SK-N-SH treated with all-trans-retinoic acid at 6 μM for 48 hours (cell line): ENCODE results near the gene RANBP6.

Experiments used
- ATAC-seq: fragments of 200-7000 bp; cut with Tn5 transposase; 3 replicates; pipeline ENCODE4 v1.9.1; 2020; ENCODE audit warnings: mild to moderate bottlenecking, moderate library complexity
- BACH2 ChIP-seq: fragments of 250-450 bp; sonication (Bioruptor Pico); IDR thresholded peaks from 2 replicates; pipeline ENCODE4 v1.9.0; 2021; ENCODE audit warnings: mild to moderate bottlenecking, borderline replicate concordance
- CSDC2 ChIP-seq: fragments of 250-450 bp; sonication (Bioruptor Pico); IDR thresholded peaks from 2 replicates; pipeline ENCODE4 v1.5.0; 2020; ENCODE audit warnings: mild to moderate bottlenecking, moderate library complexity
- ESRRG ChIP-seq: fragments of 250-450 bp; sonication (Bioruptor Pico); IDR thresholded peaks from 2 replicates; pipeline ENCODE4 v1.6.1; 2021; ENCODE audit warnings: mild to moderate bottlenecking
- ISL1 ChIP-seq: fragments of 250-450 bp; sonication (Bioruptor Pico); IDR thresholded peaks from 2 replicates; pipeline ENCODE4 v2.1.2; 2022; ENCODE audit warnings: mild to moderate bottlenecking, moderate library complexity
- OSR1 ChIP-seq: fragments of 250-450 bp; sonication (Bioruptor Pico); IDR thresholded peaks from 2 replicates; pipeline ENCODE4 v1.8.0; 2022; ENCODE audit warnings: moderate library complexity, mild to moderate bottlenecking, inconsistent platforms
- PPARA ChIP-seq: fragments of 250-450 bp; sonication (Bioruptor Pico); IDR thresholded peaks from 2 replicates; pipeline ENCODE4 v1.5.0; 2020; ENCODE audit warnings: mild to moderate bottlenecking, borderline replicate concordance
- RARB ChIP-seq: fragments of 250-450 bp; sonication (Bioruptor Pico); IDR thresholded peaks from 2 replicates; pipeline ENCODE4 v1.8.0; 2021; ENCODE audit warnings: mild to moderate bottlenecking, moderate library complexity
- TCF4 ChIP-seq: fragments of 250-450 bp; sonication (Bioruptor Pico); IDR thresholded peaks from 2 replicates; pipeline ENCODE4 v1.8.0; 2021; ENCODE audit warnings: mild to moderate bottlenecking, moderate library complexity, borderline replicate concordance
- ZC3H10 ChIP-seq: fragments of 250-450 bp; sonication (Bioruptor Pico); IDR thresholded peaks from 2 replicates; pipeline ENCODE4 v1.5.1; 2021; ENCODE audit warnings: mild to moderate bottlenecking, moderate library complexity
- ZFP3 ChIP-seq: fragments of 250-450 bp; sonication (Bioruptor Pico); IDR thresholded peaks from 2 replicates; pipeline ENCODE4 v1.5.0; 2020; ENCODE audit warnings: mild to moderate bottlenecking, moderate library complexity
- ZFP30 ChIP-seq: fragments of 450-650 bp; formaldehyde crosslinking; IDR thresholded peaks from 2 replicates; pipeline ENCODE4 v1.5.0; 2022; ENCODE audit warnings: mild to moderate bottlenecking, moderate library complexity
- ZNF565 ChIP-seq: fragments of 450-650 bp; formaldehyde crosslinking; conservative IDR thresholded peaks from 2 replicates; pipeline ENCODE4 v1.5.0; 2020; ENCODE audit warnings: low read depth, mild to moderate bottlenecking, moderate library complexity
- ZNF70 ChIP-seq: fragments of 450-650 bp; formaldehyde crosslinking; IDR thresholded peaks from 2 replicates; pipeline ENCODE4 v1.5.0; 2020; ENCODE audit warnings: mild to moderate bottlenecking, moderate library complexity
- TF ChIP-seq, protein P1 (sequence below): fragments of 250-450 bp; sonication (Bioruptor Pico); IDR thresholded peaks from 2 replicates; pipeline ENCODE4 v1.5.1; 2021; ENCODE audit warnings: mild to moderate bottlenecking, moderate library complexity
- TF ChIP-seq, protein P2 (sequence below): fragments of 250-450 bp; sonication (Bioruptor Pico); IDR thresholded peaks from 2 replicates; pipeline ENCODE4 v1.8.0; 2021; ENCODE audit warnings: low read depth, mild to moderate bottlenecking, moderate library complexity, borderline replicate concordance

Gene RANBP6

DNA sequence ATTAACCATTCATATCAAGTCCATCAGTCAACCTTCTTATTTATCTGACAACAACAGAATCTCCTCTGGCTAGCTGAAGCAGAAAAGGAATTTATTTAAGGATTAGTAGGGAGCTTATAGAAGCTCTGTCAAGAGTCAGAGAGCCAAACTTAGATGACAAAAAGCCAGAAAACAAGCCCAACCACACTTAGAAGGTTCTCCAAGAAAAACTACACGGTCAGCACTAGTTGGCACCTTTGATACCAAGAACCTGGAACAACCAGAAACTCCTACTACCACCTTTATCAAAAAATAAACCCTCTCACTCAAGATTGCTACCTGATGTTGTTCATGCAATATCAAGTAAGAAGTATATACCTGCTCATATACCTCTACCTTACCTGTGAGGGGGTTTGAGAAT lies 36.9 kb downstream of the RANBP6 start:
- ATAC-seq, result no peak
- no peak for TF ChIP-seq PPARA (CRISPR knock-in tag)
- TF ChIP-seq ESRRG (CRISPR knock-in tag), result no peak
- TF ChIP-seq, protein P1, sequence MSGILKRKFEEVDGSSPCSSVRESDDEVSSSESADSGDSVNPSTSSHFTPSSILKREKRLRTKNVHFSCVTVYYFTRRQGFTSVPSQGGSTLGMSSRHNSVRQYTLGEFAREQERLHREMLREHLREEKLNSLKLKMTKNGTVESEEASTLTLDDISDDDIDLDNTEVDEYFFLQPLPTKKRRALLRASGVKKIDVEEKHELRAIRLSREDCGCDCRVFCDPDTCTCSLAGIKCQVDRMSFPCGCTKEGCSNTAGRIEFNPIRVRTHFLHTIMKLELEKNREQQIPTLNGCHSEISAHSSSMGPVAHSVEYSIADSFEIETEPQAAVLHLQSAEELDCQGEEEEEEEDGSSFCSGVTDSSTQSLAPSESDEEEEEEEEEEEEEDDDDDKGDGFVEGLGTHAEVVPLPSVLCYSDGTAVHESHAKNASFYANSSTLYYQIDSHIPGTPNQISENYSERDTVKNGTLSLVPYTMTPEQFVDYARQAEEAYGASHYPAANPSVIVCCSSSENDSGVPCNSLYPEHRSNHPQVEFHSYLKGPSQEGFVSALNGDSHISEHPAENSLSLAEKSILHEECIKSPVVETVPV (CRISPR knock-in tag), result no peak
- no peak for TF ChIP-seq TCF4 (CRISPR knock-in tag)
- TF ChIP-seq BACH2, result no peak
- TF ChIP-seq ZNF70 (CRISPR knock-in tag), result no peak

DNA sequence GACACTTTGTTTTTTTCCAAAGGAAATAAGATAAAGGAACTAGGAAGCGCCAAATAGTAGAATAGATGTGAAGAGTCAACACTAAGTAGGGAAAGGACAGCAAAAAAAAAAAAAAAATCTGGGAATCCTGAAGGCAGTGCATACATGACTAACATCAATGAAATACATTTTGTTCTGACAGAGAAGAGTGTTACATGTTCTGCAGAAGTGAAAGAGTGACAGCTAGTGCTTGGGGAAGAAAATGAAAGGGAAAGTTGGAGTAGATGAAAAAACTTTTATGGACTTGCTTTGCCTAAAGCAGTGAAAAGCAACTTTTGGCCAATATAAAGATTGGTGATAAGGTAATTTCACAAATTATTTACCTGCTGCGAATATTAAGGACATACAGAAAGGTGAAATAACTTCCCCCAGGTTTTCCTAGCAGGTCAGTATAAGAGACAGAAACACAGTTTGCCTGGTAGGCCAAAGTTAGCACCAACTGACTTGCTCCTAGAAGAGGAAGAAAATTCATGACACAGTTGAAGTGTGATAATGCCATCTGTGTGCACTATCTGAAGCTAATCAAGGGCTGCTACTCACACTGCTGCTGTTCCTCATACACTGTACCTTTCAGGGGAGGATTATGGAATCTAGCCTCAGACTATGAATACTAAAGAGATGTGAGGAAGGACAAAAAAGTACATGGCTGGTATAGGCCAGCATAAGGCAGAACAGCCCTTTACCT lies 38.6 kb downstream of the RANBP6 start:
- peak; percentile 70 for ATAC-seq
- TF ChIP-seq PPARA (CRISPR knock-in tag) (no peak), ZFP30 (no peak), OSR1 (CRISPR knock-in tag) (no peak), ZNF565 (CRISPR knock-in tag) (no peak), RARB (no peak), BACH2 (no peak)
- TF ChIP-seq, protein P1 (CRISPR knock-in tag), result no peak

DNA sequence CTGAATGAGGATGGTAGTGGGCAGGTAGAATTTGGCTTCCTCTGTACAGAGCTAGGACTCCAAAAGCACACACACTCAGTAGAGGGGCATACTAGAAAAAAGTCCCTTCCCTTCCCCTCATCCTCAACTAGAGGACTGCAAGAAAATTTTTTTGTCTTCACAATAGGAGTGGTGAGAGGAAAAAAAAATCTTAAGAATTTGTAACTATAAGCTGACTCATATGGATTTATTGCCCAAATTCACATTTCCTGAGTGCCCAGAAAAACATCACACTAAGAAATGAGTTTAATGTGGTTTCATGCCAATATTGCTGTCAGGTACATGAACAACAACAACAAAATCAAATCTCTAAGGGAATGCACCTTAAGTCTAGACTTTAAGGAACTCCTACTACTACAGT lies 43.7 kb downstream of the RANBP6 start:
- ATAC-seq, result peak; percentile 41; the same call in 2 of the 3 replicates
- TF ChIP-seq PPARA (CRISPR knock-in tag), result no peak
- no peak for TF ChIP-seq ZFP3 (CRISPR knock-in tag)
- no peak for TF ChIP-seq ZNF565 (CRISPR knock-in tag)
- no peak for TF ChIP-seq ZC3H10 (CRISPR knock-in tag)
- TF ChIP-seq ISL1 (CRISPR knock-in tag), result 0 out of 2 replicates have a peak, but pooled peaks have one; percentile 20
- no peak for TF ChIP-seq ZFP30
- no peak for TF ChIP-seq BACH2
- TF ChIP-seq, protein P2, sequence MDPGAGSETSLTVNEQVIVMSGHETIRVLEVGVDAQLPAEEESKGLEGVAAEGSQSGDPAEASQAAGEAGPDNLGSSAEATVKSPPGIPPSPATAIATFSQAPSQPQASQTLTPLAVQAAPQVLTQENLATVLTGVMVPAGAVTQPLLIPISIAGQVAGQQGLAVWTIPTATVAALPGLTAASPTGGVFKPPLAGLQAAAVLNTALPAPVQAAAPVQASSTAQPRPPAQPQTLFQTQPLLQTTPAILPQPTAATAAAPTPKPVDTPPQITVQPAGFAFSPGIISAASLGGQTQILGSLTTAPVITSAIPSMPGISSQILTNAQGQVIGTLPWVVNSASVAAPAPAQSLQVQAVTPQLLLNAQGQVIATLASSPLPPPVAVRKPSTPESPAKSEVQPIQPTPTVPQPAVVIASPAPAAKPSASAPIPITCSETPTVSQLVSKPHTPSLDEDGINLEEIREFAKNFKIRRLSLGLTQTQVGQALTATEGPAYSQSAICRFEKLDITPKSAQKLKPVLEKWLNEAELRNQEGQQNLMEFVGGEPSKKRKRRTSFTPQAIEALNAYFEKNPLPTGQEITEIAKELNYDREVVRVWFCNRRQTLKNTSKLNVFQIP, result no peak
- no peak for TF ChIP-seq CSDC2 (CRISPR knock-in tag)
